Measurements from ENCODE around the gene OPN3. TPM values are rescaled to one million over a fixed set of nuclear protein-coding genes. Genes with fewer than 3 reads are reported as not detected.

Gene OPN3
- total RNA-seq, 1 donor from 2014 or later, result 29.8 TPM

- H3K36me3 ChIP-seq (ENCODE audit: control insufficient read depth, insufficient read depth, low read length), result no peaks in the 10 kb centered on the region
- no peak for TF ChIP-seq CTCF (IDR thresholded peaks at IDR 0.05; ENCODE audit: insufficient read depth, low read length, poor library complexity, severe bottlenecking)
- no peaks in the 10 kb centered on the region for H3K27me3 ChIP-seq (ENCODE audit: control insufficient read depth, insufficient read depth, low read length)
- no peak for DNase-seq (ENCODE audit: low read depth)
- H3K4me3 ChIP-seq (ENCODE audit: low read depth, low read length), result no peak overlapping the region
These were observed 48.9 kb downstream of the OPN3 start for GRCh38 chr1:241591317-241591716.

GRCh38 chr1:241590719-241591118 is 49.5 kb downstream of the OPN3 start:
- TF ChIP-seq CTCF (IDR thresholded peaks at IDR 0.05; ENCODE audit: insufficient read depth, low read length, poor library complexity, severe bottlenecking), result no peak
- DNase-seq (ENCODE audit: low read depth), result no peak
- Histone ChIP-seq H3K4me3 (ENCODE audit: low read depth, low read length) (no peak overlapping the region), H3K36me3 (ENCODE audit: control insufficient read depth, insufficient read depth, low read length) (no peaks in the 10 kb centered on the region), H3K27me3 (ENCODE audit: control insufficient read depth, insufficient read depth, low read length) (no peaks in the 10 kb centered on the region)

GRCh38 chr1:241589521-241589920 is 50.6 kb downstream of the OPN3 start:
- no peak for DNase-seq (ENCODE audit: low read depth)
- TF ChIP-seq CTCF (IDR thresholded peaks at IDR 0.05; ENCODE audit: insufficient read depth, low read length, poor library complexity, severe bottlenecking), result no peak

GRCh38 chr1:241586905-241587512 is 53.2 kb downstream of the OPN3 start:
- DNase-seq (ENCODE audit: low read depth), result no peak
- no peak for TF ChIP-seq CTCF (IDR thresholded peaks at IDR 0.05; ENCODE audit: insufficient read depth, low read length, poor library complexity, severe bottlenecking)
- no peaks in the 10 kb centered on the region for H3K27me3 ChIP-seq (ENCODE audit: control insufficient read depth, insufficient read depth, low read length)
- no peak overlapping the region for H3K4me3 ChIP-seq (ENCODE audit: low read depth, low read length)
- H3K36me3 ChIP-seq (ENCODE audit: control insufficient read depth, insufficient read depth, low read length), result no peaks in the 10 kb centered on the region

More at GRCh38 chr1:241589521-241589920, 50.6 kb downstream of the OPN3 start:
- Histone ChIP-seq H3K36me3 (ENCODE audit: control insufficient read depth, insufficient read depth, low read length) (no peaks in the 10 kb centered on the region), H3K4me3 (ENCODE audit: low read depth, low read length) (no peak overlapping the region), H3K27me3 (ENCODE audit: control insufficient read depth, insufficient read depth, low read length) (no peaks in the 10 kb centered on the region)

GRCh38 chr1:241582921-241583321 is 57.2 kb downstream of the OPN3 start:
- no peak overlapping the region for H3K4me3 ChIP-seq (ENCODE audit: low read depth, low read length)

More at GRCh38 chr1:241582921-241583321, 57.2 kb downstream of the OPN3 start:
- no peaks in the 10 kb centered on the region for H3K36me3 ChIP-seq (ENCODE audit: control insufficient read depth, insufficient read depth, low read length)
- no peaks in the 10 kb centered on the region for H3K27me3 ChIP-seq (ENCODE audit: control insufficient read depth, insufficient read depth, low read length)
- DNase-seq (ENCODE audit: low read depth), result no peak
- no peak for TF ChIP-seq CTCF (IDR thresholded peaks at IDR 0.05; ENCODE audit: insufficient read depth, low read length, poor library complexity, severe bottlenecking)
